Measurements from ENCODE around the gene HILPDA. TPM values are rescaled to one million over a fixed set of nuclear protein-coding genes. Genes with fewer than 3 reads are reported as not detected.
A peak's percentile ranks its signal among the peaks of the same experiment; 100 is the strongest.
"Not testable (repeated sequence)": the region's sequence is repeated elsewhere in the genome, so short reads cannot be mapped to it uniquely, and the experiment has no call there.

Gene HILPDA
- total RNA-seq, 1 experiment from 2014 or later = 18.2 TPM

GRCh38 chr7:128431754-128432153 is 23.9 kb upstream of the HILPDA start:
- no peak for DNase-seq (ENCODE audit: low spot score)

- DNase-seq (ENCODE audit: low spot score) = no peak
Observed at GRCh38 chr7:128434413-128435326, 21.0 kb upstream of the HILPDA start.

GRCh38 chr7:128435327-128435686 is 20.4 kb upstream of the HILPDA start:
- DNase-seq (ENCODE audit: low spot score) = no peak

- no peak for DNase-seq (ENCODE audit: low spot score)
Observed at GRCh38 chr7:128437426-128438332, 18.0 kb upstream of the HILPDA start.

GRCh38 chr7:128442356-128442755 is 13.3 kb upstream of the HILPDA start:
- DNase-seq (ENCODE audit: low spot score) = no peak

- DNase-seq (ENCODE audit: low spot score) = no peak
Observed at GRCh38 chr7:128443831-128444600, 11.7 kb upstream of the HILPDA start.

- no peak for DNase-seq (ENCODE audit: low spot score)
Observed at GRCh38 chr7:128446306-128446705, 9.4 kb upstream of the HILPDA start.

- DNase-seq (ENCODE audit: low spot score) = no peak
Observed at GRCh38 chr7:128447941-128448564, 7.6 kb upstream of the HILPDA start.

GRCh38 chr7:128448751-128449302 is 6.9 kb upstream of the HILPDA start:
- DNase-seq (ENCODE audit: low spot score) = no peak

GRCh38 chr7:128450409-128450808 is 5.3 kb upstream of the HILPDA start:
- no peak for DNase-seq (ENCODE audit: low spot score)

GRCh38 chr7:128450913-128451312 is 4.8 kb upstream of the HILPDA start:
- DNase-seq (ENCODE audit: low spot score) = no peak

GRCh38 chr7:128452552-128452951 is 3.1 kb upstream of the HILPDA start:
- DNase-seq (ENCODE audit: low spot score) = no peak

GRCh38 chr7:128453836-128454804 is 1.6 kb upstream of the HILPDA start:
- DNase-seq (ENCODE audit: low spot score) = no peak

- no peak for DNase-seq (ENCODE audit: low spot score)
Observed at GRCh38 chr7:128454808-128455542, 703 bp upstream of the HILPDA start.

GRCh38 chr7:128456255-128456725 is 612 bp downstream of the HILPDA start:
- DNase-seq (ENCODE audit: low spot score) = no peak

GRCh38 chr7:128457385-128457784 is 1.7 kb downstream of the HILPDA start:
- DNase-seq (ENCODE audit: low spot score) = not testable (repeated sequence)

- DNase-seq (ENCODE audit: low spot score) = no peak
Observed at GRCh38 chr7:128458956-128459355, 3.3 kb downstream of the HILPDA start.

GRCh38 chr7:128459394-128459878 is 3.8 kb downstream of the HILPDA start:
- DNase-seq (ENCODE audit: low spot score) = peak; percentile 43

GRCh38 chr7:128462460-128462859 is 6.8 kb downstream of the HILPDA start:
- no peak for DNase-seq (ENCODE audit: low spot score)

Data from A172 (cell line).